22Rv1 (cell line): ENCODE results near the gene C22orf15.

Experiments
- H3K27ac ChIP-seq: fragments of 450-650 bp; 2 replicates; pipeline ENCODE4 v1.5.1; 2017
- CTCF ChIP-seq: fragments of 450-650 bp; IDR thresholded peaks from 2 replicates; pipeline ENCODE4 v1.5.1; 2017; ENCODE audit warnings: mild to moderate bottlenecking
- ZFX ChIP-seq: fragments of 450-650 bp; IDR thresholded peaks from 2 replicates; pipeline ENCODE4 v1.6.1; 2017; ENCODE audit warnings: antibody characterized with exemption, borderline replicate concordance

The C22orf15 gene

GRCh38 chr22:23783265-23784150 lies 20.7 kb downstream of the C22orf15 start:
- no peak overlapping the region for H3K27ac ChIP-seq
- TF ChIP-seq ZFX, result no peak
- no peak for TF ChIP-seq CTCF

- TF ChIP-seq ZFX (no peak), CTCF (no peak)
- H3K27ac ChIP-seq, result no peak overlapping the region
Measured at GRCh38 chr22:23784215-23784732, 21.5 kb downstream of the C22orf15 start.

GRCh38 chr22:23786261-23786710 lies 23.5 kb downstream of the C22orf15 start:
- TF ChIP-seq CTCF (no peak), ZFX (no peak)
- peak overlapping the region; percentile 98 for H3K27ac ChIP-seq

GRCh38 chr22:23786752-23787599 lies 24.2 kb downstream of the C22orf15 start, which contains the start of gene SMARCB1:
Gene SMARCB1 (plus strand): TSS chr22:23786966. CDS start chr22:23787170, 204 bp downstream.
- TF ChIP-seq ZFX (no peak), CTCF (no peak)
- H3K27ac ChIP-seq, result peak within 1 kb of the TSS; percentile 98

- peak overlapping the region; percentile 98 for H3K27ac ChIP-seq
Measured at GRCh38 chr22:23787600-23787896, 24.8 kb downstream of the C22orf15 start.

GRCh38 chr22:23787910-23788309 lies 25.1 kb downstream of the C22orf15 start:
- TF ChIP-seq ZFX (no peak), CTCF (no peak)
- peak overlapping the region; percentile 98 for H3K27ac ChIP-seq

More at GRCh38 chr22:23787600-23787896, 24.8 kb downstream of the C22orf15 start:
- TF ChIP-seq ZFX (no peak), CTCF (no peak)

GRCh38 chr22:23789121-23789520 lies 26.3 kb downstream of the C22orf15 start:
- TF ChIP-seq CTCF (no peak), ZFX (no peak)

More at GRCh38 chr22:23789121-23789520, 26.3 kb downstream of the C22orf15 start:
- peak overlapping the region; percentile 98 for H3K27ac ChIP-seq
